GM12878 (cell line): ENCODE results near the gene RERE. TPM values are rescaled to one million over a fixed set of nuclear protein-coding genes. Genes with fewer than 3 reads are reported as not detected.

Source experiments
- ATAC-seq: fragments of 200-7000 bp; cut with Tn5 transposase; 3 replicates; pipeline ENCODE4 v1.9.1; 2020; ENCODE audit warnings: mild to moderate bottlenecking, moderate library complexity
- BruUV-seq: library from RNA; stranded (reverse); fragments of 400-500 nt; replicated peaks from 2 replicates; lab custom pipeline; 2021; lab: Mats Ljungman, UMichigan
- CTCF ChIA-PET: fragments of 300-600 bp; sonication (Branson Sonifier 250); formaldehyde crosslinking; extraction: SDS; loops from one replicate; lab custom pipeline; 2021; ENCODE audit warnings: inconsistent platforms; lab: Yijun Ruan, JAX
- POLR2A ChIA-PET: fragments of 350-600 bp; formaldehyde crosslinking; extraction: SDS; loops from one replicate; lab custom pipeline; 2021; ENCODE audit warnings: inconsistent platforms; lab: Charles Lee
- RAD21 ChIA-PET: fragments of 300-600 bp; sonication (Branson Sonifier 250); formaldehyde crosslinking; loops from one replicate; lab custom pipeline; 2023; ENCODE audit warnings: antibody characterized with exemption; ENCODE audit not compliant: unreplicated experiment; lab: Charles Lee
- SMC1A ChIA-PET: fragments of 300-600 bp; sonication (Branson Sonifier 250); formaldehyde crosslinking; loops from one replicate; lab custom pipeline; 2023; ENCODE audit not compliant: unreplicated experiment, uncharacterized antibody; lab: Charles Lee
- DNase-seq: peaks from one replicate; pipeline ENCODE4 v3.0.0-alpha.2; 2011; ENCODE audit warnings: low read depth, low spot score
- FAIRE-seq: peaks from 3 replicates; lab custom pipeline; 2011; peaks lifted over from hg19 to GRCh38; lab: Jason Lieb, UNC
- H2AFZ ChIP-seq: 2 replicates; pipeline ENCODE4 v1.6.0; 2011; ENCODE audit warnings: low read depth, low read length, control low read depth; ENCODE audit not compliant: control insufficient read depth
- H3K27ac ChIP-seq: 2 replicates; pipeline ENCODE4 v1.5.1; 2011; ENCODE audit warnings: control low read depth; ENCODE audit not compliant: control insufficient read depth, insufficient read depth
- H3K27me3 ChIP-seq, 2 experiments: replicated peaks in 1 of 2; 2 replicates each; pipeline versions ENCODE4 v1.6.0 to v1.6.1; 2011; ENCODE audit warnings: low read length in 1 of 2; ENCODE audit not compliant: control insufficient read depth in 2 of 2, insufficient read depth in 2 of 2
- H3K36me3 ChIP-seq, 2 experiments: 2 replicates each; pipeline ENCODE4 v1.5.1; 2011; ENCODE audit warnings: low read length in 1 of 2; ENCODE audit not compliant: control insufficient read depth in 2 of 2, insufficient read depth in 2 of 2
- H3K4me1 ChIP-seq: 2 replicates; pipeline ENCODE4 v1.6.1; 2011; ENCODE audit warnings: mild to moderate bottlenecking, low read length, moderate library complexity, mixed read lengths; ENCODE audit not compliant: control insufficient read depth, insufficient read depth
- H3K4me2 ChIP-seq: 2 replicates; pipeline ENCODE4 v1.6.0; 2011; ENCODE audit warnings: control low read depth; ENCODE audit not compliant: control insufficient read depth, insufficient read depth
- H3K4me3 ChIP-seq: fragments of 200-600 bp; sonication (generic); 2 replicates; pipeline ENCODE4 v1.5.1; 2016
- H3K79me2 ChIP-seq: 2 replicates; pipeline ENCODE4 v1.6.0; 2011; ENCODE audit warnings: low read length; ENCODE audit not compliant: control insufficient read depth, insufficient read depth
- H3K9ac ChIP-seq: 2 replicates; pipeline ENCODE4 v1.8.0; 2011; ENCODE audit warnings: low read length, control low read depth, mixed read lengths; ENCODE audit not compliant: control insufficient read depth, insufficient read depth
- H3K9me3 ChIP-seq: replicated peaks from 3 replicates; pipeline ENCODE4 v1.5.1; 2011; ENCODE audit warnings: mild to moderate bottlenecking, low read length; ENCODE audit not compliant: control insufficient read depth, insufficient read depth
- H4K20me1 ChIP-seq: 2 replicates; pipeline ENCODE4 v1.6.0; 2011; ENCODE audit not compliant: control insufficient read depth, insufficient read depth
- ASH2L ChIP-seq: fragments of 300-600, 200-600 bp; sonication (generic); IDR thresholded peaks from 2 replicates; pipeline ENCODE4 v1.6.1; 2017; ENCODE audit warnings: low read depth, mild to moderate bottlenecking, borderline replicate concordance
- ATF2 ChIP-seq: IDR thresholded peaks from 2 replicates; pipeline ENCODE4 v1.6.1; 2012; ENCODE audit warnings: low read length, inconsistent platforms
- BACH1 ChIP-seq: fragments of 450-650 bp; IDR thresholded peaks from 2 replicates; pipeline ENCODE4 v1.6.1; 2017; ENCODE audit warnings: mild to moderate bottlenecking, borderline replicate concordance
- BCLAF1 ChIP-seq: fragments of 450-650 bp; IDR thresholded peaks from 2 replicates; pipeline ENCODE4 v1.6.1; 2017; ENCODE audit warnings: antibody characterized with exemption, mild to moderate bottlenecking, moderate library complexity
- CBFB ChIP-seq: IDR thresholded peaks from 2 replicates; pipeline ENCODE4 v1.6.1; 2016; ENCODE audit warnings: antibody characterized with exemption, low read depth
- CREB1 ChIP-seq: IDR thresholded peaks from 2 replicates; pipeline ENCODE4 v1.6.1; 2012; ENCODE audit warnings: low read depth, mild to moderate bottlenecking, inconsistent platforms
- E2F8 ChIP-seq: fragments of 450-650 bp; IDR thresholded peaks from 2 replicates; pipeline ENCODE4 v1.6.1; 2018; ENCODE audit warnings: mild to moderate bottlenecking, low read depth, moderate library complexity; ENCODE audit not compliant: partially characterized antibody
- EGR1 ChIP-seq, 2 experiments: IDR thresholded peaks; 1 replicate in 1 of 2; 2 replicates in 1 of 2; pipeline ENCODE4 v1.6.1; 2011 to 2012; ENCODE audit warnings: low read depth in 2 of 2, low read length in 2 of 2, borderline replicate concordance in 1 of 2, mild to moderate bottlenecking in 1 of 2, moderate library complexity in 1 of 2
- FOXM1 ChIP-seq: IDR thresholded peaks from 2 replicates; pipeline ENCODE4 v1.6.1; 2012; ENCODE audit warnings: low read depth, mild to moderate bottlenecking, inconsistent platforms, low read length, moderate library complexity
- GATAD2B ChIP-seq: fragments of 450-650 bp; conservative IDR thresholded peaks from 2 replicates; pipeline ENCODE4 v1.6.1; 2017; ENCODE audit warnings: low read depth, mild to moderate bottlenecking, moderate library complexity
- HDGF ChIP-seq: fragments of 450-650 bp; IDR thresholded peaks from 2 replicates; pipeline ENCODE4 v1.6.1; 2016; ENCODE audit warnings: antibody characterized with exemption
- NKRF ChIP-seq: fragments of 450-650 bp; conservative IDR thresholded peaks from 2 replicates; pipeline ENCODE4 v1.6.1; 2017; ENCODE audit warnings: mild to moderate bottlenecking, moderate library complexity
- NR2F1 ChIP-seq: fragments of 450-650 bp; conservative IDR thresholded peaks from 2 replicates; pipeline ENCODE4 v1.6.1; 2017; ENCODE audit warnings: mild to moderate bottlenecking
- SIX5 ChIP-seq: IDR thresholded peaks from 2 replicates; pipeline ENCODE4 v1.6.1; 2011; ENCODE audit warnings: mild to moderate bottlenecking, low read depth, low read length, moderate library complexity; ENCODE audit not compliant: severe bottlenecking
- SMC3 ChIP-seq: IDR thresholded peaks from 2 replicates; pipeline ENCODE4 v1.6.1; 2011; ENCODE audit warnings: low read length, improper control_type of control experiment, borderline replicate concordance
- ZNF207 ChIP-seq: fragments of 450-650 bp; IDR thresholded peaks from 2 replicates; pipeline ENCODE4 v1.6.1; 2014; ENCODE audit warnings: antibody characterized with exemption, mild to moderate bottlenecking, borderline replicate concordance
- WGBS: methylation state at CpG from one replicate; pipeline ENCODE4 v1.1.6; 2016; ENCODE audit warnings: low lambda C conversion rate; ENCODE audit not compliant: insufficient replicate concordance, insufficient coverage; ENCODE audit errors: missing lambda C conversion rate; 5-methylcytosine and 5-hydroxymethylcytosine counted together
- in situ Hi-C: fragments of 300-500 bp; cut with MboI; formaldehyde crosslinking; loops from 9 replicates; pipeline ENCODE4 v1.14.3; 2018; ENCODE audit warnings: mixed read lengths
- intact Hi-C: fragments of 100-400 bp; cut with micrococcal nuclease; formaldehyde crosslinking; loops from one replicate; pipeline ENCODE4 v1.14.2; 2022; ENCODE audit not compliant: unreplicated experiment
- polyA plus RNA-seq, 11 experiments: library from polyadenylated mRNA; depleted of rRNA in 4 of 11; unstranded in 6 of 11; stranded (reverse) in 5 of 11; fragments of >200 nt; fragmentation: Nextera tagmentation in 4 of 11; fragmentation: Illumina TruSeq in 1 of 11; extraction: Ambion mirVana in 4 of 11; extraction: Trizol in 1 of 11; gene quantifications; 1 replicate in 1 of 11; 2 replicates in 10 of 11; pipeline versions ENCODE4 v1.2.1 to v1.2.3, GENCODE V29; 2011 to 2016; ENCODE audit warnings: inconsistent platforms in 2 of 11, missing spikeins in 2 of 11, low read depth in 1 of 11
- total RNA-seq, 4 experiments: library from RNA; depleted of rRNA in 3 of 4; stranded (reverse); fragments of >200 nt in 3 of 4; fragmentation: Illumina TruSeq in 1 of 4; extraction: Trizol in 1 of 4; gene quantifications; 2 replicates each; pipeline versions ENCODE4 v1.2.1 to v1.2.3, GENCODE V29; 2013 to 2021

Gene RERE
- total and polyA plus RNA-seq, 10 of the 15 experiments (the other 5 are each of a cell fraction or from before 2014, with no cell fraction given), result 5.2 to 60.5 (median 20.2) TPM

DNA sequence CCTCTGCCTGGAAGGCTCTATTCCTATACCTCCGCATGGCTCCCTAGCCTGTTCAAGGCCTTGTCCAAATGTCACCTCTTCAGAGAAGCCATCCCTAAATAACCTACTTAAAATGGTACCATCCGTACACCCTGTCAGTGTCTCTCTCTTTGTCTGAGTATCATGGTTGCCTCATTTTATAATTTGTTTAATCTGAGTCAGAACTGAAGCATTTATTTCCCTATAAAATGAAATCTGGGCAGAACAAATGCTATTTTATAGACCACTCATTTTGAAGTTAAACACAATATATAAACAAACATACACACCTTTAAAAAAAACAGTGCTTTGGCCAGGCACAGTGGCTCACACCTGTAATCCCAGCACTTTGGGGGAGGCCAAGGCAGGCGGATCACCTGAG is 30.2 kb downstream of the RERE start:
- Histone ChIP-seq H2AFZ (no peak overlapping the region), H3K9ac (no peak overlapping the region), H3K4me1 (no peaks in the 10 kb centered on the region), H4K20me1 (no peaks in the 10 kb centered on the region), H3K79me2 (no peaks in the 10 kb centered on the region; the same call in none of the 2 replicates), H3K27me3 (no peaks in the 10 kb centered on the region), H3K9me3 (no peaks in the 10 kb centered on the region), H3K36me3 (no peaks in the 10 kb centered on the region; a peak in 1 of 4 replicates), H3K27ac (no peak overlapping the region), H3K4me3 (no peak overlapping the region), H3K4me2 (no peak overlapping the region)
- in situ Hi-C loops, result no loop called here
- no peak for ATAC-seq
- POLR2A ChIA-PET, result no interaction called here
- CTCF ChIA-PET, result no interaction called here
- intact Hi-C loops, result no loop called here
- DNase-seq, result no peak
- FAIRE-seq, result no peak
- no TSS peak for BruUV-seq
- WGBS, result 98% methylated on average over 3 of the region's 3 CpGs
- SMC1A ChIA-PET, result no interaction called here
- RAD21 ChIA-PET, result no interaction called here
- TF ChIP-seq BCLAF1 (no peak), NKRF (no peak), GATAD2B (no peak), ATF2 (no peak), SIX5 (no peak), HDGF (no peak), ASH2L (no peak), SMC3 (no peak), NR2F1 (no peak), EGR1 (IDR thresholded peaks at IDR 0.05; ENCODE audit: borderline replicate concordance in 1 of 2, low read depth in 2 of 2, low read length in 2 of 2) (no peak), ZNF207 (no peak), CREB1 (no peak), E2F8 (no peak), CBFB (no peak), FOXM1 (no peak), BACH1 (no peak)
